ENCODE results near the gene ALDH1A1. TPM values are rescaled to one million over a fixed set of nuclear protein-coding genes. Genes with fewer than 3 reads are reported as not detected.
A peak's percentile ranks its signal among the peaks of the same experiment; 100 is the strongest.

The ALDH1A1 gene
- polyA plus RNA-seq, 5 donors = 18.9 to 61.5 (median 43.1) TPM

GRCh38 chr9:72858089-72858912, 94.6 kb downstream of the ALDH1A1 start:
- DNase-seq = no peak

GRCh38 chr9:72857624-72857996, 95.2 kb downstream of the ALDH1A1 start:
- DNase-seq = no peak

- DNase-seq = peak; percentile 41 to 56
Observed at GRCh38 chr9:72856972-72857623, 95.8 kb downstream of the ALDH1A1 start.

- DNase-seq = no peak
Observed at GRCh38 chr9:72855890-72856523, 96.8 kb downstream of the ALDH1A1 start.

GRCh38 chr9:72855321-72855720, 97.5 kb downstream of the ALDH1A1 start:
- no peak for DNase-seq

Other genes with a start within 250 kb of the ALDH1A1 start
- 100 to 1,000 TPM in 1 of 5 donors, 10 to 100 TPM in 4; 67.9 to 111 (median 88.8) TPM for gene ANXA1, start 198.8 kb upstream of the ALDH1A1 start, polyA plus RNA-seq (ENCODE audit: insufficient read depth in 1 of 5, insufficient read length in 5 of 5, low replicate concordance in 1 of 5)

Data from right lung (tissue), 5 donors.